ENCODE measurements around the gene UBXN6.

- no peak for TF ChIP-seq POLR2AphosphoS5 (IDR thresholded peaks at IDR 0.05)
- TF ChIP-seq CTCF (IDR thresholded peaks at IDR 0.05): no peak
Measured at GRCh38 chr19:4499855-4500254, 42.3 kb upstream of the UBXN6 start.
